ENCODE results near the gene PMPCA.

The PMPCA gene

DNA sequence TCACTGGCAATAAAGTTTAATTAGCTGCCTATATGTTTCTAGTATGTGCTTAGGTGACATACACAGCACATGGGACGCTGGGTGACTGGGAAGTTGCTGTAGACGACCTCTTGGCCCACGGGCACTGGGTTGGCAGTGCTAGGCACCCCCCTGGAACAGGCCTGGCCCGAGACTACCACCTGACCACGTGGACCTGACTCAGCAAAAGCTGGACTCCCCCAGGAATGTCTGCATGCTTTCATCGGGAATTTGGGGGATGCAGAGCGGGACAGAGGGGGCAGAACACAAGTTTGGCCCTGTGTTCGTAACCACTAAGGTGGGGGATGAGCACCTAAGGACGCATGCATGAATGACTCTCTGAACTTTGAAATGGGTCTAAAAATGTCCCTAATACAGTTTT is 45.8 kb downstream of the PMPCA start:
- no peak for DNase-seq (ENCODE audit: low read depth, low spot score)

DNA sequence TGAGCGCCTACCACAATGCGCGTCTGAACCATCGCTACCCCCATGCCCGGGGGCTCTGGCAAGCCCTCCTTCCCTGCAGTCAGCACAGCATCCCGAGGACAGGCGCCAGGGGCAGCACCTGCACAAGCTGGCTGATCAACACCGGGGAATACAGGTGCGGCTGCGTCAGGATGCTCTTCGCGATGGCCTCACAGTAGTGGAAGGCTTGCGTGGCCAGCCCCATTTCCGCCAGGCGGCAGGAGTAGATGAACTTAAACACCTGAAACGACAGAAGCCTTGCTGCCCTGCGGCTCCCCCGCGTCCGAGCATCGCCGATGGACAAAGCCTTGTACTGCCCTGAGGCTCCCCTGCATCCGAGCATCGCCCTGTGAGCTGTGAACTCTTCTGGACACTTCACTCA is 46.9 kb downstream of the PMPCA start:
- DNase-seq (ENCODE audit: low read depth, low spot score), result no peak

DNA sequence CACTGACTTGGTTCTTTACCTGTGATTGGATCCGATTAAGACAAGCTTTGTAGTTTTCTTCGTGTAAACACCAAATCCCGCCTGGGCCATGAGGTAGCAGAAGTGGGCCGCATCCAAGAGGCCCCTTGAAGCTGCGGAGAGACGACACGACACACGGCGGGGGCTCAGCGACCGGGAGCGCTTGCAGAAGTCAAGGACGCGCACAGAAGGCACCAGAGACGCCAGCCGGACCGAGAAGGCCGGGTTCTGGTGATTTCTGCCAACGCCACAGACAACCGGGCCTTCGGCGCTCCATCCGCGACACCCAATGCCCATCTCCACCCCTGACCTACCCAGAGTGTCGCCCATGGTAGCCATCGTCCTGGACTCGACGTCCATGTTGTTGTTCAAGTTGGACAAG is 49.0 kb downstream of the PMPCA start:
- DNase-seq (ENCODE audit: low read depth, low spot score), result no peak

DNA sequence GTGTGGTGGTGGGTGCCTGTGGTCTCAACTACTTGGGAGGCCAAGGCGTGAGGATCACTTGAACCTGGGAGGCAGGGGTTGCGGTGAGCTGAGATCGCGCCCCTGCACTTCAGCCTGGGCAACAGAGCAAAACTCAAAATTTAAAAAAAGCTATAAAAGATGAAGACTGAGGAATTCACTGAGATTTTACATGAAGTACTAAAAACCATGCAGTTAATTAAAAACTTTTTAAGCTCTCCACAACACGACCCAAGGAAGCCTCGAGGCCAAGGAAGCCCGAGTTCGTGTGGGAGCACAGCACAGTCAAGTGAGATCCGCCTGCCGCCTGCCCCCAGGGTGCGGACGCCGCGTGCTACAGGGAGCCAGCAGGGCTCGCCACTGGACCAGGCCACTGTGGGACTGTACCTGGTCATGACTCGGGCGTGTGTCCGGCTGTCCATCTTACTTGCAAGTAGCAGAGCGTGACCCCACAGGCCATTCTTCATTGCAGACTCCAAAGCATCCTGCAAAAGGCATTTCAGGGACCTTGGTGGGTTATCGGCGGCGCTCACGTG is 50.4 kb downstream of the PMPCA start:
- DNase-seq (ENCODE audit: low read depth, low spot score), result no peak

DNA sequence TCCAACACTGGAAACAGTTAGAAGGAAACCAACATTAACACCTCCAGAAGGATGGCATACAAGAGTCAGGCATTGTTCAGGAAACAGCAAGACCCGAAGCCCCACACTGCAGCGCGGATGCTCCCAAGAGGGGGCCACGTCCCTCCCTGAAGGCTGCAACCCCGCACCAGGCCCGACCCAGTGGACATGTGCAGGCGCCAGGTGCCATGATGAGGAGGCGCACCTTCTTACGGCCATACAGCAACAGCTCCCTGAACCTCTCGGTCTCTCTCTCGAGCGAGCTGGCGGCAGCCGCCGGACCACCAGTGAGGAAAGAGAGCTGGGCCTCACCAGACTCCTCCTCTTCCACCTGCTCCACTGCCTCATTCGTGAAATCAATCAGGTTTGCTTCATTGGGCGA is 52.2 kb downstream of the PMPCA start:
- DNase-seq (ENCODE audit: low read depth, low spot score), result no peak

DNA sequence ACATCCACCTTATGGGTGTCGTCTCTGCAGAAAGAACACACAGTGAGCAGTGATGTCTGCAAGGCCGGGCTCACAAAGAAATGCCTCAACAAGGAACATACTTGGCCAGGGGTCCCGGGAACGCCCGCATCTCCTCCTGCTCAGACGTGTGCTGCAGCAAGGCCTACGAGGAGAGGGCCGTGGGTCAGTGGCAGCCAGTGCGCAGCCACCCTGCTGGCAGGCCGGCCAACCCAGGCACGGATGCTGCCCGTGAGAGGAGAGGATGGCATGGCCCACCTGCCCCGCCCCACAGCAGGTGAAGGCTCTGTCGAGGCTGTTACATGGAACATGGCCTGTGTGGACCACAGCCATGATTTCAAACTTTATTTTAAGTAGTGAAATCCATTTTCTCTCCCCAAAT is 53.1 kb downstream of the PMPCA start:
- DNase-seq (ENCODE audit: low read depth, low spot score), result no peak

DNA sequence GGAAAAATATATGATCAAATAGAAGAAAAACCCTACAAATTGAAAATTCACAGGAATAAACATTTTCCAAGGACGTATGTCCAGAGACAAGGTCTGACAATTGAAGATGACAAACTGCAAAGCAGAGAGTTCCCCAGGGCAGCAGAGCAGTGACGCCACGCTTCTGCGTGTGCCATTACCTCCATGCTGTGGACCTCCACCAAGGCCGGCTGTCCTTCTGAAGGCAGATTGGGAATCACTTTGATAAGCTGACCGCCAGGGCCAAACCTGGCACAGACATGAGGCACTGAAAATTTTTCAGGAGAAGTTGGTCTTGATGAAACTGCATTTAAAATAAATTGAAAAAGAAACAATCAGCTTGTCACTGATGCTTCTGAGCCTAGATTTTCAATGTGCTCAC is 53.8 kb downstream of the PMPCA start:
- no peak for DNase-seq (ENCODE audit: low read depth, low spot score)

DNA sequence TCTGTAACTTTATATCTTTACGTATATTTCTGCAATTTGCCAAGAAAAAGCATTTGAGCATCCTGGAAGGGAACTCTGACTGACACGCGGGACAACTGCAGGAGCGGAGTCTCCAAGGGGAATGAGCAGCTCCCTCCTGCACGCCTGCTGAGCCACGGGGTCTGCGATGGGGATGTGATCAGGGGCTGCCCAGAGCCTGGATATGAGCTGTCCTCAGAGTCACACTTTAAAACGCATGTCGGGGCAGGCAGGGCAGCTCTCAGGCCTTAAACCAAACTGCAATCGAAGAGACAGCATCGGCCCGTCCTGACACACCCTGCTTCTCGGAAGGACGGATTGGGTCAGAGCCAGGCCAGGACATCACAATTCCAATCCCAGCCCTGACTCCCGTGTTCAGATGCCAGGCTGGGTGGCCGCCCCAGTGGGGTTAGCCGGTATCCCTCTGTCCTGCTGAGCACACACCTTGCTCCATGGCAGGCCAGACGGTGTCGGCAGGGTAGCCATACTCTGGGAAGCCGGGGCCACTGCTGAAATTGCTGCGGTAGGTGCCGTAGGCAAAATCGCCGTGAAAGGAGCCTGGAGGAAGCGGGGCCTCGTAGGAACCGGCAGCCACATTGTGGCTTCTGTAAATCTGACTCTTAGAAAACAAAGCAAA is 55.2 kb downstream of the PMPCA start:
- DNase-seq (ENCODE audit: low read depth, low spot score), result no peak

DNA sequence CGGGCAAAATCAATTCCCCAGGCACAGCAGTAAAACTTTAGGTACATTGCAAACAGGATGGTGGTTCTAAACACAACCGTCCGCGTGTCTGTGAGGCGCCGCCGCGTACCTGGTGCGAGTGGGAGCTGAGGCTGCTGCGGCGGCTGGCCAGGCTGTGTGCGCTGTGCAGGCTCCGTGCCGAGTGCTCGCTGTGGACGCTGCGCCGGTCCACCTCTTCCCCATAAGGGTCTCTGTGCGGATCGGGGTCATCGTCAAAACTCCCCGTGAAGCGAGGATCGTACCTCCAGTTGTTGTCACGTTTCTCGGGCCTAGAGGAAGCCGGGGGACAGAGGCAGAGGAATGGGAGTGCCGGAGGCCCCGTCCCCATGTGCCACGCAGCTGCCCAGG is 55.7 kb downstream of the PMPCA start:
- DNase-seq (ENCODE audit: low read depth, low spot score), result no peak

DNA sequence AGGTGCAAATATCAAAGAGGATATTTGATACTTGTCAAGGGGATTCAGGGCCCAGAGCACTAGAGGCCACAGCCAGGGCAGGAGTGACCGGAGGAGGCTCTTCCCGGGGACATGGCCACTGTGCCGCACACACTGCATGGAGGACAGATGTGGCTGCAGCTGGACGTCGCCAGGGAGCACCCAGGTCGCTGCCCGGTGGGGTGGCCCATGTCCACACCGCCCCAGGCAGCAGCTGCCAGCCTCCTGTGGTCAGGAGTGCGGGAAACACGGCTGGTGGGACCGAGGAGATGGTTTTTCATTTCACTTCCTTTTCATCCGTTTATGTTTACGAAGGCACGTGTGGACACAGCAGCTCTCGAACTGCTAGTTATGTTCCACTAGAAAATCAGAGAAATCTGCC is 57.3 kb downstream of the PMPCA start:
- no peak for DNase-seq (ENCODE audit: low read depth, low spot score)

DNA sequence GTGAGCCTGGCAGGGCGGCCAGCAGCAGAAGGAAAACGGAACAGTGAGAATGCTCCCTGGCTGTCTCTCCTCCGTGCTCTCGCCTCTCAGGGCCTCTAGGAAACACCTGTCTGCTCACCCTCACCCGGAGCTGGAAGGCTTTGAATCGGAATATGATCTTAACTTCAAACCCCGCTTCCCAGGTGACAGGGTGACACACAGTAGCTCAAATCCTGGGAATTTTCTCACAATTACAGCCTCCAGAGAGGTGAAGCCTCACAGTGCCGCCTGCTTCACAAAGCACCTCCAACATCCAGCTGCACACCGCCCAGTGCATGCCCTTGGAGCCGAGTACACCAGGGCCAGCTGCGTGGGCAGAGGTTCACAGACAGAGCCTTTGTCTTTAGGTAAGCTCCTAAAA is 59.9 kb downstream of the PMPCA start:
- DNase-seq (ENCODE audit: low read depth, low spot score), result no peak

DNA sequence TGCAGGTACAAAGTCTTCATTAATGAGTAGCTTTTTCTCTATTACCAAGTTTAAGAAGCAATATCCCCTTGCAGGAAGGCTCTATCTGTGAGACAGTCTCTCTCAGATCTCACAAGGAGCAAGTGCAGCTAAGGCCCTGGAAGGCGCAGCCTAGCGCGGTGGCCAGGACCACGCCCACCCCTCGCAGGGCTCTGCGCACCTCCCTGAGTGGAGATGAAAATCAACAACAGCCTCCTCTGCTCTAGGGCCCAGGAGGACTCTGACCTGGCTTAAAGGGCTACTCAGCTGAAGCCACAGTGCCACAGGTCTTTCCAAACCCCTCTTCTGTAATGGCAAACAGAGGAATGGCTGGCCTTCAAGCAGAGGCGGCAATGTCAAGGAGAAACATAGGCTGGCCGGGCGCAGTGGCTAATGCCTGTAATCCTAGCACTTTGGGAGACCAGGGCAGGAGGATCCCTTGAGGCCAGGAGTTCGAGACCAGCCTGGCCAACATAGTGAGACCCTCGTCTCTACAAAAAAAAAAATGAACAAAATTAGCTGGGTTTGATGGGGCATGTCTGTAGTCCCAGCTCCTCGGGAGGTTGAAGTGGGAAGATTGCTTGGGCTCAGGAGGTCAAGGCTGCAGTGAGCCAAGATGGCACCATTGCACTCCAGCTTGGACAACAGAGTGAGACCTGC is 60.5 kb downstream of the PMPCA start:
- DNase-seq (ENCODE audit: low read depth, low spot score), result no peak

DNA sequence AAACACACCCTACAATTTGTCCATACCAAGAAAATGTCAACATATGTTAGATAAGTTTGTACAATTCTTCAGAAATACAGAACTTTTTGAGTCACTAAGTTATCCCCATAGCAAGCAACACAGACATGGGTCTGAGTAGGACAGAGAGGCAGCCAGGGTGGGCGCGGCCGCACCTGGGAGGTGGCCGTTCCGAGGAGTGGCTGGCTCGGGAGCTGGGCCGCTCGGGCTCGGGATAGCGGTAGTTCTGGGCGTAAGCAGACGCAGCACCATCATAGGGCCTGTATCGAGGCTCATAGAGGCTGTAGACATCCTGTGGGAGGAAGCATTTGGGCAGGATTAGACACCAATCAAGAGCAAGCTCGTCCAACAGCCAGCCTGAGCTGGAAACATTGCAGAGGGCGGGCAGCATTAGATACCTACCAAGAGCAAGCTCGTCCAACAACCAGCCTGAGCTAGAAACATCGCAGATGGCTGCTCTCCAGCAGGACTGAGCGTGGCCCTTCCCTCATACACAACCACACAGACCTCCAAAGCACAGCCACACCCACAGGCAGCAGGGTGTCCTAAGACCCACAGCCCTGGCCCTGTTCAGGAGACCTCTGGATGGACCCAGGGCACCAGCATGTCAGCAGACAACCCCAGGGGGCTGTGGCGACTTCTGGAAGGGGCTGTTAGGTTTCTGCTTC is 61.5 kb downstream of the PMPCA start:
- no peak for DNase-seq (ENCODE audit: low read depth, low spot score)

DNA sequence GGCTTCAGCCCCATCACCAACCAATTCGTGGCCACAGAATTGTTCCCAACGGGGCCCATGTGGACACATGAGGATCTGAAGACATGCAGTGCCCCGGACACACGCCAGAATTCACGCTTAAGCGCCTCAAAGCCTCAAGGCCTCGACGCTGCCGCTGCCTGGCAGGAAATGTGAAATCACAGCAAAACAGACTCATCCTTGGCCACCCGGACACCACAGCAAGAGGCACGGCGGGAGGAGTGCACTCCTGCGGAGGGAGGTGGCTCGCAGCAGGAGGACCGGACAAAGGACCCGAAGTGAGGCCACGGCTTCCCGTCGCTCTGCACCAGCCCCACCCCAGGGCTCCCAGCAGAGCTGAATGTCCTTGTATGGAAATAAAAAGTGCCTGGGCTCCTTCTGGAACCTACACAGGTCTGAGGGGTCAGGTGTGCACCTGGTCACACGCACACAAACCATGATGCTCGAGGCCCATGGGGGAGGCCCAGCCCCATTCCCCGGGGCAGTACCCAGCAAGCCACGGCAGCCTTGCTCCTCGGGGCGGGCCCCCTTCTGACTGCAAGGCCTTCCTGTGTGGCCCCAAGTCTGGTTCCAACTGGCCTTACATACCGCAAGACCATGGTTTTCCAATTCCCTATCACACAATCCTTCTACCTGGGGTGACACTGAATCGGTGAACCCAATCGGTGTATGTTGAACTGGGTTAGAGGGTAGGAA is 62.3 kb downstream of the PMPCA start:
- no peak for DNase-seq (ENCODE audit: low read depth, low spot score)

DNA sequence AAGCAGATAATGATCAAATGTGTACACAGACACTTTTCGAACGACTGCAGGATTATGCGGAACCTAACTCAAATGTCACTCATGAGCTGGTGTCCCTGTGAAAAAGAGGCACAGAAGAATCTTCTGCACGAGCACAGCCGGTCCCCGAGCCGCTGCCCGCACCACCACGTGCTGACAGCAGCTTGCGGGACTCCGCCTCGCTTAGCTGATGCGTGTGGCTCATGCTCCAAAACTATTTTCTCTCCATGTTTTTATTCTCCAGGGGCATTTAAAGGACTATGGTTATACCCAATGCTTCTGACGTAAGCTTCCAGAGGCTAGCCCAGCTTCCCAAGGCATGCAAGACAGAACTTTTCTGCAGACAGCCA is 62.9 kb downstream of the PMPCA start:
- DNase-seq (ENCODE audit: low read depth, low spot score), result no peak

Data from brain pericyte (primary cell).